22Rv1 (cell line): ENCODE results near the gene CACNA1A.

Source experiments
- CTCF ChIP-seq: fragments of 450-650 bp; IDR thresholded peaks from 2 replicates; pipeline ENCODE4 v1.5.1; 2017; ENCODE audit warnings: mild to moderate bottlenecking
- ZFX ChIP-seq: fragments of 450-650 bp; IDR thresholded peaks from 2 replicates; pipeline ENCODE4 v1.6.1; 2017; ENCODE audit warnings: antibody characterized with exemption, borderline replicate concordance

GRCh38 chr19:13427273-13428051 lies 78.8 kb downstream of the CACNA1A start:
- TF ChIP-seq CTCF (no peak), ZFX (no peak)
